Glomerular visceral epithelial cell (primary cell): ENCODE results near the gene EVI2A.

ENCODE experiments used
- DNase-seq: peaks from one replicate; pipeline ENCODE4 v3.0.0-alpha.2; 2016; ENCODE audit errors: extremely low spot score

Gene EVI2A

DNA sequence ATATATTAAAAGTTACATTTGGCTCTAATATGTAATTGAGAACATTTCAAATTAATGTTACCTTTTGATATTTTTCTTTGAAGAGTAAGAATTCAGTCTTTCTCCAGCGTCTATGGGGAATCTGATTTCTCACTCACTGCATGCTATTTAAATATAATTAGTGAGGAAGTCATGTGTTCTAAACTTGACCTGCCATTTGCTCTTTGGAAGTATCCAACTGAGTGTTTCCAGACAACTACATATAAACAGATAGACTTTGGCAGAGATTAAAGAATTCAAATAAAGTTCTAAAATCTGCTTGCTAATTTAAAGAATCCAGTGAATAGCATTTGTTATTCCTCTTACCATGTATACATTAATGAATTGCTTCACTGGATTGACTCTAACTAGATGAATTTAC is 47.9 kb downstream of the EVI2A start:
- no peak for DNase-seq

DNA sequence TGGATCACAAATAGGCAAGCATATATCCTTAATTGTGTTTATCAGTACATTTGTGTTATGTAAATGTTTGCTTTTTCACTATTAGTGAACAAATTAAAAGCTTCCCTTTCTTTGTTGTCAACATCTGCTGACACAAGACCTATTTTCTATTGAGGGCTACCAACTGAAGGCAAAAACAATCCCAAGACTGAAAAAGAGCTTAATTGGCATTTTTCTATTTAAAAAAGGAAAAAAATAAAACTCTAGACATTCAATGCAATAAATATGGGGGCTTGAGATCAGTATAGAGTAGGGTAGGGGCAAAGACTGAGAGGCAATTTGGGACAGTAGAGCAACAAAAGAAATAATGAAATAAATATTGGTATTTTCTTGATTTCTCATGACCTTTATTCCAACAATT is 48.6 kb downstream of the EVI2A start:
- no peak for DNase-seq

DNA sequence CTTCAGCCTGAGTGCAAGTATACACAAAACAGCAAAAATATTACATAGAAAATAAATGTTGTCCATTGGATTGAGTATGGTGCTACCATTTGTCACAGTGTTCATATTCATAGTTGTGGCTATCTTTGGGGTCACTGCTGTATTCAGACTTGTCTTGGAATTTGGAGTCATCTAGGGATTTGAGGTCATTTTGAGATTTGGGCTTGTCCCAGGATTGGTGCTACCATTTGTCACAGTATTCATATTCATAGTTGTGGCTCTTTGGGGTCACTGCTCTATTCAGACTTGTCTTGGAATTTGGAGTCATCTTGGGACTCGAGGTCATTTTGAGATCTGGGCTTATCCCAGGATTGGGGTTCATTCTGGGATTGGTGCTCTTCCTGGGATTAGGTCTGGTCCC is 49.2 kb downstream of the EVI2A start:
- DNase-seq = no peak

DNA sequence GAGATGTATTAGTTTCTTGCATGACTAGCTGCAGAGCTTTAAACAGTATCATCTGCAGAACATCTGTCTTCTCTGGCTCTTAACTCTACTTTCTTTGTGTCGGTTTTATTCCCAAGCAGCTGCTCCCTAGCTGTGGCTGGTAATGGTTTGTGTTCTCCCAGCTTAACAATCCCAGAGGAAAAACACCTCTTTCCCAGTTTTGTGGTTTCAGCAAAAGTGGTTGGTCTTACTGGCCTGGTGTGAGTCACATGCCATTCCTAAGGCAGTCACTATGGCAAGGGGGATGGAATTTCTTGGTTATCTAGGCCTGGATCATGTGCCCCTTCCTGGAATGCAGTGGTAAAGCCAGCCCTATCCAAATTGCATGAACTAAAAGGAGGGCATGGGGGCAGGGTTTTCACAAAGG is 51.8 kb downstream of the EVI2A start:
- DNase-seq = peak; percentile 98

DNA sequence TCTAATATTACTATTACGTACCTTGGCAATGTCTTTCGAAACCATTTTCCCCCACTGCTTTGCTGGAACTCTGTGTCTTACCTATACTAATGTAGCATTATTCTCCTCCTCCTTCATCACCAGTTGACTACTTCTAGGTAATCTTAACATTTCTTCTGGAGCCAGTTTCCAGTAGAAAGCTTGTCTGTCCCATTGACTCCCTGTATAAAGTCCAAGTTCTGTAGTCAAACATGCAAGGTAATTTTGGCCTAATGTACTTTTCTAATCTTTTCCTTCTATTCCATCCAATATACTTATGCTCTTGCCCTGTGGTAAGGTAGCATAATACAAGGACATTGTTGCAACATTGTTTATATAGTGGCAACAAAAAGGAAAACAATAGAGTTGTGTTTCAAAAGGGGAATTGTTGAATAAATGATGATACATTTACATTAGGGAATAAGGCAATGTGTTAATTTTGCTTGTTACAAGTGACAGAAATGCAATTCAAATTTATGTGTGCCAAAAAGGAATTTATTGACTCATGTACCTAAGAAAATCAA is 52.3 kb downstream of the EVI2A start:
- no peak for DNase-seq
